Astrocyte of the cerebellum (primary cell): ENCODE results near the gene ZNF440.
"Not testable (repeated sequence)": the region's sequence is repeated elsewhere in the genome, so short reads cannot be mapped to it uniquely, and the experiment has no call there.

ENCODE experiments used
- DNase-seq: peaks from one replicate; pipeline ENCODE4 v3.0.0-alpha.2; 2011; ENCODE audit warnings: low read depth
- H3K4me3 ChIP-seq: 2 replicates; pipeline ENCODE4 v1.5.1; 2011; ENCODE audit warnings: mild to moderate bottlenecking, low read depth, low read length, moderate library complexity
- in situ Hi-C: cut with HindIII; loops from 2 replicates; pipeline ENCODE4 v1.10.0; 2017; ENCODE audit warnings: low sequenced_read_pairs
- TF ChIP-seq, protein P1 (sequence below): IDR thresholded peaks from 2 replicates; pipeline ENCODE4 v1.5.1; 2012; ENCODE audit warnings: low read length, low read depth, moderate library complexity, mild to moderate bottlenecking; ENCODE audit errors: missing control alignments

Gene ZNF440

DNA sequence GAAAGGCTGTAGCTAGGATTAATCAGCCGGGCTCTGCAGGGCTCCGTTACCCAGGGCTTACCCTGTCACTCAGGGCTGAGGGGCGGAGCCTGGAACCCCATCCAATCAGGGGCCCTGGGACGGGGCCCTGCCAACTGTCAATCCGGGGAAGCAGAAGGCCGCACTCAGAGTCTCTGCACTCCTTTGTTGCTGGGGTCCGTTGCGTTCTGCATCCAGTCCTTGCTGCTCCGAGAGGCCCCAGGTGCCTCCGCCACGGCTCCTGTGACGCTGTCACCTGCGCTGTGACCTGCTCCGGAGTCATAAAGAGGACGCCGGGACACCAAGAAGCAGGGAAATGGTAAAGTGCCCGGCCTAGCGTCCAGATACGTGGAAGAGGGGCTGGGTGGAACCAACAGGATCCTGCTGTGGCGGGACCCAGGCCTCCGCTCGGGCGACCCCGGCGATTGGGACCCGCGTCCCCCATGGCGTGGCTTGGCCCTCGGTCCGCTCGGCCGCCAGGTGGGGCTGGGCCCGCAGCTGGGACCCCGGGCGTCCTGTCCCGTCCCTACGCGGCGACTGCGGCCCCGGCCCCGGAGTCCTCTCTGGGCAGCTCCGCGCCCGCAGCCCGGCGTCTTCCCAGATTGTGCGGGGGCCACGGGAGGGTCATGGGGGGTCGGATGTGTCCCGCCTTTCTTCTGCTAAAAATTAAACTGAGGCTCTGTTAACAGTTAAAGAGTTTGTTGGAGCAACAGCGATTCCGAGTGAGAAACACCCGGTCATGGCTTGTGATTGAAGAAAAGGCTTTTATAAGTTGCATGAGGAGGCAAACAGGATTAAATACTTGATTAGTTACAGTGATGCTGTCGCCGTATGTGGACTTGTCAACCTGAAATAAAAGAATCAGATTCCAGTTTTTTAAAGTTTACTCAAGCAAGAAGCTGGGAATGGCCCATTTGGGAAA is 15.4 kb upstream of the ZNF440 start, which contains the start of gene ZNF491:
Gene ZNF491 (plus strand): TSS at position 133 of the 940 bp plus-strand sequence. CDS start 7,431 bp downstream, outside the sequence.
- TF ChIP-seq, protein P1, sequence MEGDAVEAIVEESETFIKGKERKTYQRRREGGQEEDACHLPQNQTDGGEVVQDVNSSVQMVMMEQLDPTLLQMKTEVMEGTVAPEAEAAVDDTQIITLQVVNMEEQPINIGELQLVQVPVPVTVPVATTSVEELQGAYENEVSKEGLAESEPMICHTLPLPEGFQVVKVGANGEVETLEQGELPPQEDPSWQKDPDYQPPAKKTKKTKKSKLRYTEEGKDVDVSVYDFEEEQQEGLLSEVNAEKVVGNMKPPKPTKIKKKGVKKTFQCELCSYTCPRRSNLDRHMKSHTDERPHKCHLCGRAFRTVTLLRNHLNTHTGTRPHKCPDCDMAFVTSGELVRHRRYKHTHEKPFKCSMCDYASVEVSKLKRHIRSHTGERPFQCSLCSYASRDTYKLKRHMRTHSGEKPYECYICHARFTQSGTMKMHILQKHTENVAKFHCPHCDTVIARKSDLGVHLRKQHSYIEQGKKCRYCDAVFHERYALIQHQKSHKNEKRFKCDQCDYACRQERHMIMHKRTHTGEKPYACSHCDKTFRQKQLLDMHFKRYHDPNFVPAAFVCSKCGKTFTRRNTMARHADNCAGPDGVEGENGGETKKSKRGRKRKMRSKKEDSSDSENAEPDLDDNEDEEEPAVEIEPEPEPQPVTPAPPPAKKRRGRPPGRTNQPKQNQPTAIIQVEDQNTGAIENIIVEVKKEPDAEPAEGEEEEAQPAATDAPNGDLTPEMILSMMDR: peak; percentile 22

GRCh38 chr19:11806354-11807098 is 7.5 kb upstream of the ZNF440 start:
- TF ChIP-seq, protein P1: no peak
- H3K4me3 ChIP-seq: no peak overlapping the region
- in situ Hi-C loops: no loop called here
- DNase-seq: no peak

More for the DNA sequence above, 15.4 kb upstream of the ZNF440 start, which contains the start of gene ZNF491:
- DNase-seq: peak; percentile 67
- in situ Hi-C loops: no loop called here
- peak within 1 kb of the TSS; percentile 68 for H3K4me3 ChIP-seq

- in situ Hi-C loops: no loop called here
- TF ChIP-seq, protein P1: no peak
- H3K4me3 ChIP-seq: no peak overlapping the region
- no peak for DNase-seq
Observed at GRCh38 chr19:11807099-11807380, 7.0 kb upstream of the ZNF440 start.

DNA sequence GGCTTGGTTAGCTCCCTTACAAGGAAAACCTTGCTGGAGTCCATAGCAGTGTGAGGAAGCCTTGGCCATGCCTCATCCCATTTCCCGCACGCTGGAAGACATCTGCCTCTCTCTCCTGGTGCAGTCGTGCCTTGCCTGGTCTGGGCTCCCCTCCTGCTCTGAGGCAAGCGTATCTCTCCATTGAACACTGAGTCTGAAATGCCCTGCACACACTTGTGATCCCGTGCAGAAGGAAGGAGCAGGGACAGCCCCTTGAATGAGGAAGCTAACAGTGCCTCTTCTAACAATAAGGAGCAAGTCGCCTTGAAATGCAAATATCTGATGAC is 407 bp upstream of the ZNF440 start:
- DNase-seq: no peak
- TF ChIP-seq, protein P1: no peak
- in situ Hi-C loops: no loop called here
- peak overlapping the region; percentile 84 for H3K4me3 ChIP-seq

GRCh38 chr19:11814700-11815035 is 595 bp downstream of the ZNF440 start:
- DNase-seq: no peak
- TF ChIP-seq, protein P1: no peak
- in situ Hi-C loops: no loop called here
- peak overlapping the region; percentile 84 for H3K4me3 ChIP-seq

DNA sequence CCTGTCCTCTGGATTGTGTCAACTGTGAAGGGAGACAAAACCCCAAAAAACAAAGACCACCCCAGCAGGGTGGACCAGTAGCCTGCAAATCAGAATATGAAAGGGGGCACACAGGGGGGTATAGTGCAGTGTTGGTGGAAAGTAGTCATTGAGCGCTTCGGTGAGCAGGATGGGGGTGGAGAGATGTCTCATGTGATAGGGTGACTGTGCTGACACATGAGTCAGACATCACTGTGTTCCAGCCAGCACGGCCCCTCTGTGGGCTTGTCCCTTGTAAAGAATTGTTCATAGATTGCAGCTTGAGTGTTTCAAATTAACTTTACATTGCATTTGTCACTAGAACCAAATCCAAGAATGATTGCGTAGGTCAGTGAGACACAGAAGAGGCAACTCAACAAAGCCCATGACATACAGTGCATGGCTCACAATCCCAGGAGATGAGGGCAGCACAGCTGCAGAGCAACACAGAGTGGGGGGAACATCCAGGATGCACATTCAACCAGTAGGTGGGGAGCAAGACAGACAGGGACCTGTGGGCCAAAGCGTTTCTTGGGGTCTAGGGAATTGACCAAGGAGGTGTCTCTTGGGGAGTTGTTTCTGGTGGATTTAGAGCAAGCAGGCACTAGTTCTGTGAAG is 7.5 kb downstream of the ZNF440 start:
- TF ChIP-seq, protein P1: no peak
- no peak for DNase-seq
- H3K4me3 ChIP-seq: no peak overlapping the region
- in situ Hi-C loops: no loop called here

GRCh38 chr19:11828957-11829876 is 15.1 kb downstream of the ZNF440 start:
- in situ Hi-C loops, H3K4me3 ChIP-seq, DNase-seq: not testable (repeated sequence)
